Loucy (cell line): ENCODE results near the gene USP34.

ENCODE experiments used
- H2AFZ ChIP-seq: fragments of 200-600 bp; sonication (generic); 2 replicates; pipeline ENCODE4 v1.6.0; 2016; ENCODE audit warnings: antibody characterized with exemption, mild to moderate bottlenecking, low read length, moderate library complexity
- H3F3A ChIP-seq: fragments of 200-600 bp; 2 replicates; pipeline ENCODE4 v1.6.0; 2016; ENCODE audit warnings: antibody characterized with exemption, low read depth, mild to moderate bottlenecking
- H3K27me3 ChIP-seq: fragments of 200-600 bp; sonication (generic); 2 replicates; pipeline ENCODE4 v1.6.1; 2014; ENCODE audit warnings: low read length, mild to moderate bottlenecking; ENCODE audit not compliant: insufficient read depth, poor library complexity, severe bottlenecking
- H3K36me3 ChIP-seq: fragments of 200-600 bp; sonication (generic); 2 replicates; pipeline ENCODE4 v1.6.1; 2016; ENCODE audit warnings: low read length; ENCODE audit not compliant: insufficient read depth
- H3K4me1 ChIP-seq: fragments of 200-600 bp; sonication (generic); 2 replicates; pipeline ENCODE4 v1.5.1; 2014; ENCODE audit warnings: low read length, mild to moderate bottlenecking; ENCODE audit not compliant: insufficient read depth, poor library complexity, severe bottlenecking
- H3K4me2 ChIP-seq: fragments of 200-600 bp; sonication (generic); 2 replicates; pipeline ENCODE4 v1.6.0; 2014; ENCODE audit warnings: antibody characterized with exemption, low read length, low read depth, mild to moderate bottlenecking; ENCODE audit not compliant: poor library complexity, severe bottlenecking
- H3K4me3 ChIP-seq: fragments of 200-600 bp; sonication (generic); 2 replicates; pipeline ENCODE4 v1.5.1; 2014; ENCODE audit warnings: low read length, mild to moderate bottlenecking, mixed read lengths; ENCODE audit not compliant: poor library complexity, severe bottlenecking
- H3K79me2 ChIP-seq: fragments of 200-600 bp; sonication (generic); 2 replicates; pipeline ENCODE4 v1.6.1; 2014; ENCODE audit warnings: low read length; ENCODE audit not compliant: insufficient read depth
- H3K9ac ChIP-seq: fragments of 200-600 bp; sonication (generic); 2 replicates; pipeline ENCODE4 v1.6.0; 2014; ENCODE audit warnings: mild to moderate bottlenecking, low read depth, low read length, moderate library complexity; ENCODE audit not compliant: poor library complexity, severe bottlenecking
- H3K9me2 ChIP-seq: fragments of 200-600 bp; sonication (generic); replicated peaks from 2 replicates; pipeline ENCODE4 v1.6.1; 2016; ENCODE audit warnings: low read depth, low read length, mixed read lengths
- H3K9me3 ChIP-seq: fragments of 200-600 bp; sonication (generic); 2 replicates; pipeline ENCODE4 v1.6.1; 2014; ENCODE audit warnings: mild to moderate bottlenecking, antibody characterized with exemption, low read length, low read depth; ENCODE audit not compliant: insufficient read depth
- H4K20me1 ChIP-seq: fragments of 200-600 bp; sonication (generic); 2 replicates; pipeline ENCODE4 v1.6.0; 2014; ENCODE audit warnings: antibody characterized with exemption, low read length, mild to moderate bottlenecking; ENCODE audit not compliant: insufficient read depth, poor library complexity, severe bottlenecking
- EZH2phosphoT487 ChIP-seq: fragments of 200-600 bp; IDR thresholded peaks from 2 replicates; pipeline ENCODE4 v1.6.1; 2018; ENCODE audit warnings: antibody characterized with exemption, mild to moderate bottlenecking, moderate library complexity, borderline replicate concordance
- TF ChIP-seq, protein P1 (sequence below): fragments of 200-600 bp; sonication (generic); conservative IDR thresholded peaks from 2 replicates; pipeline ENCODE4 v1.5.1; 2014; ENCODE audit warnings: mild to moderate bottlenecking, antibody characterized with exemption, low read length

The USP34 gene

DNA sequence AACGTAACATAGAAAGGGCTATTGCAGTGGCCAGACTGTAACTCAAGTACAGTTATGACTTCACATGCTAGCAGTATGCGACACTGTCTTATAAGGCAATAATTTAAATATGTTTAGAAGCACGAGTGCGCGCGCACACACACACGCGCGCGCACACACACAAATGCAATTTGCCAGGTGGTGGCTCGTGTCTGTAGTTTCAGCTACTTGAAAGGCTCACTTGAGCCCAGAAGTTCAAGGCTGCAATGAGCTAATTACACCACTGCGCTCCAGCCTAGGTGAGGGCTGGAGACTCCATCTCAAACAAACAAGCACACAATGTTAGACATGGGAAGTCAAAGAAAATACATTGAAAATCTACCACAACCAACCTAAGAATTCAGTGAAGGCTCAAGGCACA is 103.7 kb downstream of the USP34 start:
- no peaks in the 10 kb centered on the region for H3F3A ChIP-seq
- no peak overlapping the region for H3K4me2 ChIP-seq
- no peak overlapping the region for H2AFZ ChIP-seq
- TF ChIP-seq, protein P1, sequence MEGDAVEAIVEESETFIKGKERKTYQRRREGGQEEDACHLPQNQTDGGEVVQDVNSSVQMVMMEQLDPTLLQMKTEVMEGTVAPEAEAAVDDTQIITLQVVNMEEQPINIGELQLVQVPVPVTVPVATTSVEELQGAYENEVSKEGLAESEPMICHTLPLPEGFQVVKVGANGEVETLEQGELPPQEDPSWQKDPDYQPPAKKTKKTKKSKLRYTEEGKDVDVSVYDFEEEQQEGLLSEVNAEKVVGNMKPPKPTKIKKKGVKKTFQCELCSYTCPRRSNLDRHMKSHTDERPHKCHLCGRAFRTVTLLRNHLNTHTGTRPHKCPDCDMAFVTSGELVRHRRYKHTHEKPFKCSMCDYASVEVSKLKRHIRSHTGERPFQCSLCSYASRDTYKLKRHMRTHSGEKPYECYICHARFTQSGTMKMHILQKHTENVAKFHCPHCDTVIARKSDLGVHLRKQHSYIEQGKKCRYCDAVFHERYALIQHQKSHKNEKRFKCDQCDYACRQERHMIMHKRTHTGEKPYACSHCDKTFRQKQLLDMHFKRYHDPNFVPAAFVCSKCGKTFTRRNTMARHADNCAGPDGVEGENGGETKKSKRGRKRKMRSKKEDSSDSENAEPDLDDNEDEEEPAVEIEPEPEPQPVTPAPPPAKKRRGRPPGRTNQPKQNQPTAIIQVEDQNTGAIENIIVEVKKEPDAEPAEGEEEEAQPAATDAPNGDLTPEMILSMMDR = no peak
- TF ChIP-seq EZH2phosphoT487 = no peak
- H3K4me1 ChIP-seq = peaks cover 3% of the 10 kb centered on the region
- no peaks in the 10 kb centered on the region for H4K20me1 ChIP-seq
- no peaks in the 10 kb centered on the region for H3K27me3 ChIP-seq
- H3K9me3 ChIP-seq = no peaks in the 10 kb centered on the region
- peaks cover 63% of the 10 kb centered on the region for H3K36me3 ChIP-seq
- no peak overlapping the region for H3K9ac ChIP-seq
- no peaks in the 10 kb centered on the region for H3K79me2 ChIP-seq
- H3K4me3 ChIP-seq = no peak overlapping the region
- H3K9me2 ChIP-seq = no peaks in the 10 kb centered on the region

DNA sequence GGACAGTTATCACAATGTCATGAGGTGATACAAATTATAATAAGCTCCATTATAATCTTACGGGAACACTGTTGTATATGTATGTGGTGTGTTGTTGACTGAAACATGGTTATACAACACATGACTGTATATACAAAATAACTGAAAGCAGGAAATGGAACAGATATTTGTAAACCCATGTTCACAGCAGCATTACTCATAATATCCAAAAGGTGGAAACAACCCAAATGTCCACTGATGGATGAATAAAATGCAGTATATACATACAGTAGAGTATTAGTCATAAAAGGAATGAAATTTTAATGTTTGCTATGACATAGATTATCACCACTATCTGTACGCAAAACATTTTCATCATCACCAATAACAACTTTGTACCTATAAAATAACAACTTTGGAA is 107.3 kb downstream of the USP34 start:
- Histone ChIP-seq H3K79me2 (peaks cover 22% of the 10 kb centered on the region), H3K9me2 (no peaks in the 10 kb centered on the region), H2AFZ (no peak overlapping the region), H3F3A (no peaks in the 10 kb centered on the region), H3K9me3 (no peaks in the 10 kb centered on the region), H3K27me3 (no peaks in the 10 kb centered on the region), H4K20me1 (no peaks in the 10 kb centered on the region), H3K4me2 (no peak overlapping the region), H3K4me1 (peaks cover 3% of the 10 kb centered on the region), H3K4me3 (no peak overlapping the region), H3K36me3 (peaks cover 46% of the 10 kb centered on the region; the same call in 1 of the 2 replicates), H3K9ac (no peak overlapping the region)
- TF ChIP-seq EZH2phosphoT487 = no peak
- TF ChIP-seq, protein P1 = no peak

DNA sequence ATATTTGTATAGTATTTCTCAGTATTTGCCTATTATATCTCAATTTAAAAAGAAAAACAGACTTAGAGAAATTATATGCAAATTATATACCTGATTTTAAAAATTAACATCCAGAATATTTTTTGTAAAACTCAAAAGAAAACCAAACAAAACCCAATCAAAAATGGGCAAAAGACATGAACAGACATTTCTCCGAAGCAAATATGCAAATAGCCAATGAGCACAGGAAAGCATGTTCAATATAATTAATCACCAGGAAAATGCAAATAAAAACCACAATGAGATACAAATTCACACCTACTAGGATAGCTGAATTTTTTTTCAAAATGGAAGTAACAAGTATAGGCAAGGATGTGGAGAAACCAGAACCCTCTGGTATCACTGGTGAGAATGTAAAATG is 108.0 kb downstream of the USP34 start:
- no peaks in the 10 kb centered on the region for H4K20me1 ChIP-seq
- peaks cover 3% of the 10 kb centered on the region for H3K4me1 ChIP-seq
- H3K9me2 ChIP-seq = no peaks in the 10 kb centered on the region
- H3K27me3 ChIP-seq = no peaks in the 10 kb centered on the region
- no peak overlapping the region for H3K9ac ChIP-seq
- no peak overlapping the region for H3K4me2 ChIP-seq
- H3F3A ChIP-seq = no peaks in the 10 kb centered on the region
- H3K9me3 ChIP-seq = no peaks in the 10 kb centered on the region
- no peak for TF ChIP-seq EZH2phosphoT487
- TF ChIP-seq, protein P1 = no peak
- peaks cover 40% of the 10 kb centered on the region; the same call in 1 of the 2 replicates for H3K36me3 ChIP-seq
- no peak overlapping the region for H3K4me3 ChIP-seq
- peaks cover 26% of the 10 kb centered on the region for H3K79me2 ChIP-seq
- no peak overlapping the region for H2AFZ ChIP-seq
